PC-3 (cell line): ENCODE data around the gene FOXN3. TPM values are rescaled to one million over a fixed set of nuclear protein-coding genes. Genes with fewer than 3 reads are reported as not detected.

Source experiments
- ATAC-seq: fragments of 200-7000 bp; cut with Tn5 transposase; 2 replicates; pipeline ENCODE4 v1.9.1; 2020; ENCODE audit warnings: mild to moderate bottlenecking, moderate library complexity
- BruUV-seq: library from RNA; stranded (reverse); fragments of 400-500 nt; replicated peaks from 2 replicates; lab custom pipeline; 2021; lab: Mats Ljungman, UMichigan
- CTCF ChIA-PET: fragments of 300-600 bp; sonication (Branson Sonifier 250); formaldehyde crosslinking; loops from one replicate; lab custom pipeline; 2022; ENCODE audit warnings: antibody characterized with exemption; lab: Charles Lee
- POLR2A ChIA-PET: fragments of 300-600 bp; sonication (Branson Sonifier 250); formaldehyde crosslinking; loops from one replicate; lab custom pipeline; 2022; ENCODE audit warnings: antibody characterized with exemption; ENCODE audit not compliant: unreplicated experiment; lab: Charles Lee
- DNase-seq: peaks from one replicate; pipeline ENCODE4 v3.0.0-alpha.2; 2015
- H2AFZ ChIP-seq: fragments of 300-600 bp; sonication (generic); 2 replicates; pipeline ENCODE4 v1.6.0; 2016; ENCODE audit warnings: antibody characterized with exemption, low read length
- H3F3A ChIP-seq: fragments of 300-600 bp; sonication (generic); one replicate; pipeline ENCODE4 v1.6.0; 2017; ENCODE audit warnings: antibody characterized with exemption, low read length, control low read depth, mild to moderate bottlenecking; ENCODE audit not compliant: unreplicated experiment
- H3K27ac ChIP-seq: fragments of 300-600 bp; sonication (generic); 2 replicates; pipeline ENCODE4 v1.5.1; 2016; ENCODE audit warnings: mild to moderate bottlenecking, low read length
- H3K27me3 ChIP-seq: fragments of 300-600 bp; sonication (generic); 2 replicates; pipeline ENCODE4 v1.6.1; 2016; ENCODE audit warnings: low read length, mixed read lengths
- H3K36me3 ChIP-seq: fragments of 300-600 bp; sonication (generic); 2 replicates; pipeline ENCODE4 v1.6.1; 2016; ENCODE audit warnings: low read depth, mixed run types, low read length, mixed read lengths
- H3K4me1 ChIP-seq: fragments of 300-600 bp; sonication (generic); 2 replicates; pipeline ENCODE4 v1.5.1; 2016; ENCODE audit warnings: low read length; ENCODE audit not compliant: insufficient read depth
- H3K4me2 ChIP-seq: fragments of 300-600 bp; sonication (generic); 2 replicates; pipeline ENCODE4 v1.6.0; 2016; ENCODE audit warnings: low read length
- H3K4me3 ChIP-seq: fragments of 300-600 bp; sonication (generic); 2 replicates; pipeline ENCODE4 v1.5.1; 2016; ENCODE audit warnings: mild to moderate bottlenecking, low read length, mixed read lengths
- H3K79me2 ChIP-seq: fragments of 300-600 bp; sonication (generic); 2 replicates; pipeline ENCODE4 v1.6.1; 2017; ENCODE audit warnings: low read length, mixed read lengths
- H3K9ac ChIP-seq: fragments of 300-600 bp; sonication (generic); 2 replicates; pipeline ENCODE4 v1.6.0; 2016; ENCODE audit warnings: mild to moderate bottlenecking, low read length
- H3K9me2 ChIP-seq: fragments of 300-600 bp; sonication (generic); replicated peaks from 2 replicates; pipeline ENCODE4 v1.6.1; 2016; ENCODE audit warnings: mixed run types, low read length, mixed read lengths
- H3K9me3 ChIP-seq: fragments of 300-600 bp; sonication (generic); 2 replicates; pipeline ENCODE4 v1.6.1; 2016; ENCODE audit warnings: low read length, mixed read lengths
- H4K20me1 ChIP-seq: fragments of 300-600 bp; sonication (generic); 2 replicates; pipeline ENCODE4 v1.6.1; 2016; ENCODE audit warnings: low read length, mixed read lengths
- EZH2 ChIP-seq: fragments of 300-600 bp; sonication (generic); IDR thresholded peaks from one replicate; pipeline ENCODE4 v1.6.1; 2017; ENCODE audit warnings: antibody characterized with exemption, mild to moderate bottlenecking, low read length; ENCODE audit not compliant: unreplicated experiment
- EZH2phosphoT487 ChIP-seq: fragments of 300-600 bp; sonication (generic); IDR thresholded peaks from 2 replicates; pipeline ENCODE4 v1.6.1; 2018; ENCODE audit warnings: mild to moderate bottlenecking, antibody characterized with exemption, low read length, borderline replicate concordance
- intact Hi-C: fragments of 100-400 bp; cut with micrococcal nuclease; formaldehyde crosslinking; loops from 2 replicates; pipeline ENCODE4 v1.9.0; 2023
- total RNA-seq: library from RNA; depleted of rRNA; stranded (reverse); fragments of >200 nt; gene quantifications from 2 replicates; pipeline ENCODE4 v1.2.3, GENCODE V29; 2014
- TF ChIP-seq, protein P1 (sequence below): fragments of 300-600 bp; sonication (generic); conservative IDR thresholded peaks from 2 replicates; pipeline ENCODE4 v1.5.1; 2017; ENCODE audit warnings: antibody characterized with exemption, low read depth, mild to moderate bottlenecking, low read length

Gene FOXN3
- total RNA-seq, 1 experiment from 2014 or later: 13.3 TPM

DNA sequence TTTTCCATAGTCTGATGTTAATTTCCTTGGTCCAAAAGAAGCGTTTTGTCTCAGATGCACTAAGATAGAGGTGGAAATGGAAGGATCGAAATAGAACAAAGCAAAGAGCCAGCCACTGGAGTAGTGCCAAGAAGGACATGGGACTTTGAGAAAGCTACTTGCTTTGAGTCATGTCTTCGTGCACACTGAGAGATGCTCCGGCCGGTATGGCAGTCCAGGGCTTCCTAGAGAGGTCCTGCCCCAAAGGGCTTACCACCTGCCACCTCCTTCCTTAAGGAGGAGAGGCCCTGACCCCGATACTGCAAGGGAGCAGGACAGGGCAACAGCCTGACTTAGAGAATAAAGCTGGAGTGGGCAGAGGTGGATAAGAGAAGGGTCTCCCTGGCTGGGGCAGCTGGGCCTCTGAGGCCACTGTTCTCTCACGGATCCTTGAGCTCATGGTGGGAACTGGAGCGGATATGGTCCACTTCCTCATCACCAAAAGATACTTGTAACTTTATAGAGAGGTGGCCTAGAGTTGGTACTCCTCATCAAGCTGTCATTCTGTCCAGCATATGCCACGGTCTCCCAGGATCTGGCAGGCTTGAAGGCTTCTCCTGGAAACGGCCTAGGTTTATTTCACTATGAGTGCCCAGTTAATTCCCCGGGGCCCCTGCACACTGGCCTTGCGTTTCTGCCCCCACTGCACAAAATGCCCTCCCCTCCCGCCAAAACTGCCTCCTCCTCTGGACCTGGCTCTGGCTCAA lies 57.4 kb downstream of the FOXN3 start:
- Histone ChIP-seq H3K79me2 (no peaks in the 10 kb centered on the region), H3K4me2 (no peak overlapping the region), H3K9me3 (no peaks in the 10 kb centered on the region), H3K9me2 (no peaks in the 10 kb centered on the region), H3K27me3 (no peaks in the 10 kb centered on the region), H3K9ac (no peak overlapping the region), H3K36me3 (no peaks in the 10 kb centered on the region), H3K4me1 (no peaks in the 10 kb centered on the region), H2AFZ (no peak overlapping the region), H4K20me1 (no peaks in the 10 kb centered on the region), H3F3A (no peaks in the 10 kb centered on the region), H3K27ac (no peak overlapping the region), H3K4me3 (no peak overlapping the region)
- ATAC-seq (no peak), DNase-seq (no peak)
- no TSS peak for BruUV-seq
- ChIA-PET CTCF (no interaction called here), POLR2A (no interaction called here)
- TF ChIP-seq EZH2: no peak
- TF ChIP-seq, protein P1, sequence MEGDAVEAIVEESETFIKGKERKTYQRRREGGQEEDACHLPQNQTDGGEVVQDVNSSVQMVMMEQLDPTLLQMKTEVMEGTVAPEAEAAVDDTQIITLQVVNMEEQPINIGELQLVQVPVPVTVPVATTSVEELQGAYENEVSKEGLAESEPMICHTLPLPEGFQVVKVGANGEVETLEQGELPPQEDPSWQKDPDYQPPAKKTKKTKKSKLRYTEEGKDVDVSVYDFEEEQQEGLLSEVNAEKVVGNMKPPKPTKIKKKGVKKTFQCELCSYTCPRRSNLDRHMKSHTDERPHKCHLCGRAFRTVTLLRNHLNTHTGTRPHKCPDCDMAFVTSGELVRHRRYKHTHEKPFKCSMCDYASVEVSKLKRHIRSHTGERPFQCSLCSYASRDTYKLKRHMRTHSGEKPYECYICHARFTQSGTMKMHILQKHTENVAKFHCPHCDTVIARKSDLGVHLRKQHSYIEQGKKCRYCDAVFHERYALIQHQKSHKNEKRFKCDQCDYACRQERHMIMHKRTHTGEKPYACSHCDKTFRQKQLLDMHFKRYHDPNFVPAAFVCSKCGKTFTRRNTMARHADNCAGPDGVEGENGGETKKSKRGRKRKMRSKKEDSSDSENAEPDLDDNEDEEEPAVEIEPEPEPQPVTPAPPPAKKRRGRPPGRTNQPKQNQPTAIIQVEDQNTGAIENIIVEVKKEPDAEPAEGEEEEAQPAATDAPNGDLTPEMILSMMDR: no peak
- TF ChIP-seq EZH2phosphoT487: no peak
- intact Hi-C loops: no loop called here

DNA sequence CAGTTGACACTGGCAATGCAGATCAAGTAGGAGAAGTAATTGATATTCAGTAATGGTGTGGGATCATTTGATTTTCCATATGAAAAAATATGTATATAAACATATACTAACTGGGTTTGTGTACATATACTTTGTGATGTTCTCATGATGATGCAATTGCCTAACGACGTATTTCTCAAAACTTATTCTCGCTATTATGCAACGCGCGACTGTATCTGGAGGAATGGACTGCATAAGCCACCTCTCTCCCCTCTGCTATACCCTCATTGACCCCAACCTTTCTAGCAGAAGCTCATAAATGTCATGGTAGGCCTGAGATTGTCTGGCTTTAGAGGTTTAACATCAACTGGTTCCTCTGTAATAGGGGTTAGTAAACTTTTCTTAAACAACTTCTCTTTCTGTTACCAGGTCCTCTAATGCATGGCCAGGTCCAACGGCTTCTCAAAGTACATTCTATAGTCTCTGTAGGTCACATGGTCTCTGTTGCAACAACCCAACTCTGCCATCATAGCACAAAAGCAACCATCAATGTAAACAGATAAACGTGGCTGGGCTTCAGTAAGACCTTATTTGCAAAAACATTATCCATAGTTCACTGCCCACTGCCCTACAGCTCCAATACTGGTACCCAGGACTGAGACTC lies 59.3 kb downstream of the FOXN3 start:
- H3K27ac ChIP-seq: no peak overlapping the region
- H3K27me3 ChIP-seq: no peaks in the 10 kb centered on the region
- DNase-seq (no peak), ATAC-seq (no peak)
- no peaks in the 10 kb centered on the region for H3K79me2 ChIP-seq
- TF ChIP-seq EZH2phosphoT487: no peak
- no peak for TF ChIP-seq EZH2
- TF ChIP-seq, protein P1: no peak
- intact Hi-C loops: no loop called here
- POLR2A ChIA-PET: no interaction called here
- no peaks in the 10 kb centered on the region for H3K36me3 ChIP-seq
- CTCF ChIA-PET: no interaction called here
- no peaks in the 10 kb centered on the region for H3K9me2 ChIP-seq
- BruUV-seq: no TSS peak
- no peaks in the 10 kb centered on the region for H3K4me1 ChIP-seq
- H3K9me3 ChIP-seq: no peaks in the 10 kb centered on the region
- H3K4me2 ChIP-seq: no peak overlapping the region
- H4K20me1 ChIP-seq: no peaks in the 10 kb centered on the region
- no peak overlapping the region for H3K4me3 ChIP-seq
- H3F3A ChIP-seq: no peaks in the 10 kb centered on the region
- H3K9ac ChIP-seq: no peak overlapping the region
- no peak overlapping the region for H2AFZ ChIP-seq

DNA sequence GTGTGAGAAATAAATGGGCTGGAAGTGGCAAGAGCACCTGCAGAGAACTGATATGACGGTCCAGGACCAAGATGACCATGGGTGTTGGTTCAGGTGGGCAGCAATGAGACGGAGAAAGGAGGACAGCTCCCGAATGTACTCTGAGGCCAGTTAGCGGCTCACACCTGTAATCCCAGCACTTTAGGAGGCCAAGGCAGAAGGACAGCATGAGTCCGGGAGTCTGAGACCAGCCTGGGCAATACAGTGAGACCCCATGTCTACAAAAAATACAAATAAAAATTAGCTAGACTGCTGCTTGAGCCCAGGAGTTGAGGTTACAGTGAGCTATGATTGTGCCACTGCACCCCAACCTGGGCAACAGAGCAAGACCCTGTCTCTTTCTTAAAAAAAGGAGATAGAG lies 60.1 kb downstream of the FOXN3 start:
- H3K27me3 ChIP-seq: no peaks in the 10 kb centered on the region
- H3K27ac ChIP-seq: no peak overlapping the region
- no peaks in the 10 kb centered on the region for H3F3A ChIP-seq
- TF ChIP-seq, protein P1: no peak
- TF ChIP-seq EZH2 (no peak), EZH2phosphoT487 (no peak)
- H3K36me3 ChIP-seq: no peaks in the 10 kb centered on the region
- intact Hi-C loops: no loop called here
- H3K79me2 ChIP-seq: no peaks in the 10 kb centered on the region
- no peak for DNase-seq
- BruUV-seq: no TSS peak
- no peaks in the 10 kb centered on the region for H4K20me1 ChIP-seq
- ChIA-PET CTCF (no interaction called here), POLR2A (no interaction called here)
- no peak for ATAC-seq
- H2AFZ ChIP-seq: no peak overlapping the region
- H3K9me2 ChIP-seq: no peaks in the 10 kb centered on the region
- no peaks in the 10 kb centered on the region; the same call in 1 of the 2 replicates for H3K4me1 ChIP-seq
- no peak overlapping the region for H3K4me3 ChIP-seq
- H3K9me3 ChIP-seq: no peaks in the 10 kb centered on the region
- H3K9ac ChIP-seq: no peak overlapping the region
- H3K4me2 ChIP-seq: no peak overlapping the region
